OCI-LY3 (cell line): ENCODE results near the gene SERGEF.

Source experiments
- CTCF ChIP-seq: fragments of 200-600, 300-600 bp; sonication (generic); IDR thresholded peaks from 2 replicates; pipeline ENCODE4 v1.5.1; 2014; ENCODE audit warnings: antibody characterized with exemption, low read length, low read depth
- EZH2phosphoT487 ChIP-seq: fragments of 200-600 bp; shearing (Covaris generic); IDR thresholded peaks from 2 replicates; pipeline ENCODE4 v1.6.1; 2018; ENCODE audit warnings: antibody characterized with exemption, mixed run types, low read depth

GRCh38 chr11:17805043-17805442 lies 207.8 kb downstream of the SERGEF start:
- TF ChIP-seq CTCF = no peak
- no peak for TF ChIP-seq EZH2phosphoT487
